Sigmoid colon (tissue), 3 donors: Measurements from ENCODE around the gene EPB41L4A.

ENCODE experiments used
- POLR2A ChIP-seq, 2 donors: fragments of 450-650 bp; IDR thresholded peaks; one replicate each; pipeline ENCODE4 v1.6.1; 2016; ENCODE audit warnings: antibody characterized with exemption in 2 of 2, mild to moderate bottlenecking in 2 of 2, moderate library complexity in 2 of 2
- TF ChIP-seq, protein P1 (sequence below), 4 experiments: fragments of 450-650 bp in 3 of 4; fragments of 200-600 bp in 1 of 4; IDR thresholded peaks; one replicate each; pipeline ENCODE4 v1.5.1; 2016 to 2019; ENCODE audit warnings: antibody characterized with exemption in 4 of 4, mild to moderate bottlenecking in 3 of 4, moderate library complexity in 2 of 4

DNA sequence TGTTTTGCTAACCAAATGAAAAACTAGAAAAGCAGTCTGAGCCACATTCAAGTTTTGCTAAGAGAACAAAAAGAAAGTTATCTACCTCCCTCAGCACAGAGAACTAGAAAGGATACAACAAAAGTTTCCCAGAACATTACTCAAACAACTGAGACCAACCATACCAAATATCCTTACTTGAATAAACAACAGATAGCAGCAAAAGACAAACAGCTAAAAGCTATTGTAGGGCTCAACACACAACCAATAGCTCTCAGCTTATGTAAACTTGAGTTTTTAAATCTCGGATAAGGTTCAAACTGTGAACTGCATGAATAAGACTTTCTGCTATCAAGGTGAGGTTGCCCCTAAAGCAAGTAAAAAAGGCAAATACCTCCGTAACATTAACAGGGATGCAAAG, 3.5 kb downstream of the EPB41L4A start:
- TF ChIP-seq, protein P1, sequence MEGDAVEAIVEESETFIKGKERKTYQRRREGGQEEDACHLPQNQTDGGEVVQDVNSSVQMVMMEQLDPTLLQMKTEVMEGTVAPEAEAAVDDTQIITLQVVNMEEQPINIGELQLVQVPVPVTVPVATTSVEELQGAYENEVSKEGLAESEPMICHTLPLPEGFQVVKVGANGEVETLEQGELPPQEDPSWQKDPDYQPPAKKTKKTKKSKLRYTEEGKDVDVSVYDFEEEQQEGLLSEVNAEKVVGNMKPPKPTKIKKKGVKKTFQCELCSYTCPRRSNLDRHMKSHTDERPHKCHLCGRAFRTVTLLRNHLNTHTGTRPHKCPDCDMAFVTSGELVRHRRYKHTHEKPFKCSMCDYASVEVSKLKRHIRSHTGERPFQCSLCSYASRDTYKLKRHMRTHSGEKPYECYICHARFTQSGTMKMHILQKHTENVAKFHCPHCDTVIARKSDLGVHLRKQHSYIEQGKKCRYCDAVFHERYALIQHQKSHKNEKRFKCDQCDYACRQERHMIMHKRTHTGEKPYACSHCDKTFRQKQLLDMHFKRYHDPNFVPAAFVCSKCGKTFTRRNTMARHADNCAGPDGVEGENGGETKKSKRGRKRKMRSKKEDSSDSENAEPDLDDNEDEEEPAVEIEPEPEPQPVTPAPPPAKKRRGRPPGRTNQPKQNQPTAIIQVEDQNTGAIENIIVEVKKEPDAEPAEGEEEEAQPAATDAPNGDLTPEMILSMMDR (IDR thresholded peaks at IDR 0.05), result no peak
- no peak for TF ChIP-seq POLR2A (IDR thresholded peaks at IDR 0.05)
